Neuronal stem cell (in vitro differentiated cells): ENCODE measurements around the gene BORCS5.

Experiments
- DNase-seq: peaks from one replicate; pipeline ENCODE4 v3.0.0-alpha.2; 2013; ENCODE audit warnings: low spot score
- H2AFZ ChIP-seq: one replicate; pipeline ENCODE4 v1.6.1; 2013; ENCODE audit warnings: mild to moderate bottlenecking, low read length, inconsistent platforms
- H2AK5ac ChIP-seq: 2 replicates; pipeline ENCODE4 v1.6.1; 2013; ENCODE audit warnings: low read depth, mild to moderate bottlenecking, inconsistent platforms, low read length, moderate library complexity, mixed read lengths
- H2BK120ac ChIP-seq: 2 replicates; pipeline ENCODE4 v1.6.1; 2013; ENCODE audit warnings: low read depth, mild to moderate bottlenecking, inconsistent platforms, low read length, moderate library complexity, mixed read lengths
- H2BK12ac ChIP-seq: one replicate; pipeline ENCODE4 v1.6.1; 2013; ENCODE audit warnings: low read length, inconsistent platforms
- H2BK15ac ChIP-seq: 2 replicates; pipeline ENCODE4 v1.6.1; 2013; ENCODE audit warnings: mild to moderate bottlenecking, low read length, inconsistent platforms, mixed read lengths
- H2BK5ac ChIP-seq: one replicate; pipeline ENCODE4 v1.6.1; 2013; ENCODE audit warnings: inconsistent platforms, mild to moderate bottlenecking, low read length, moderate library complexity
- H3K14ac ChIP-seq: one replicate; pipeline ENCODE4 v1.6.1; 2013; ENCODE audit warnings: low read length, inconsistent platforms
- H3K18ac ChIP-seq: 2 replicates; pipeline ENCODE4 v1.6.1; 2013; ENCODE audit warnings: low read length, inconsistent platforms
- H3K23ac ChIP-seq: 2 replicates; pipeline ENCODE4 v1.6.1; 2013; ENCODE audit warnings: low read depth, mild to moderate bottlenecking, mixed read lengths, low read length, inconsistent platforms; ENCODE audit not compliant: poor library complexity
- H3K27ac ChIP-seq: replicated peaks from 3 replicates; pipeline ENCODE4 v1.5.1; 2013; ENCODE audit warnings: low read length, inconsistent platforms
- H3K27me3 ChIP-seq, 3 experiments: 2 replicates each; pipeline ENCODE4 v1.6.1; 2013; ENCODE audit warnings: low read length in 3 of 3, mild to moderate bottlenecking in 2 of 3, inconsistent platforms in 1 of 3, low read depth in 1 of 3, mixed read lengths in 1 of 3, moderate library complexity in 1 of 3; ENCODE audit not compliant: control insufficient read depth in 3 of 3, insufficient read depth in 3 of 3
- H3K36me3 ChIP-seq, 2 donors: replicated peaks in 1 of 2; 2 replicates each; pipeline ENCODE4 v1.6.1; 2013; ENCODE audit warnings: low read length in 2 of 2; ENCODE audit not compliant: control insufficient read depth in 2 of 2, insufficient read depth in 2 of 2
- H3K4ac ChIP-seq: 2 replicates; pipeline ENCODE4 v1.6.1; 2013; ENCODE audit warnings: inconsistent platforms, mild to moderate bottlenecking, low read length, moderate library complexity
- H3K4me1 ChIP-seq, 2 donors: 1 replicate in 1 of 2; 2 replicates in 1 of 2; pipeline ENCODE4 v1.6.1; 2013; ENCODE audit warnings: low read length in 2 of 2, low read depth in 1 of 2; ENCODE audit not compliant: control insufficient read depth in 2 of 2, insufficient read depth in 1 of 2
- H3K4me2 ChIP-seq: one replicate; pipeline ENCODE4 v1.6.1; 2013; ENCODE audit warnings: mild to moderate bottlenecking, low read length, inconsistent platforms; ENCODE audit not compliant: insufficient read depth, poor library complexity, severe bottlenecking
- H3K4me3 ChIP-seq, 2 donors: 2 replicates each; pipeline ENCODE4 v1.5.1; 2013; ENCODE audit warnings: low read length in 2 of 2, mild to moderate bottlenecking in 2 of 2, inconsistent platforms in 1 of 2, moderate library complexity in 1 of 2
- H3K79me1 ChIP-seq: one replicate; pipeline ENCODE4 v1.6.1; 2013; ENCODE audit warnings: low read depth, mild to moderate bottlenecking, inconsistent platforms, low read length, moderate library complexity
- H3K9ac ChIP-seq: one replicate; pipeline ENCODE4 v1.6.1; 2013; ENCODE audit warnings: mild to moderate bottlenecking, low read depth, low read length, inconsistent platforms; ENCODE audit not compliant: poor library complexity
- H3K9me3 ChIP-seq, 2 donors: replicated peaks in 1 of 2; 2 replicates each; pipeline versions ENCODE3 to v1.6.1; 2013; ENCODE audit warnings: low read length in 2 of 2, mild to moderate bottlenecking in 2 of 2, inconsistent platforms in 1 of 2, low read depth in 1 of 2, mixed read lengths in 1 of 2, moderate library complexity in 1 of 2; ENCODE audit not compliant: control insufficient read depth in 2 of 2, insufficient read depth in 1 of 2
- H4K8ac ChIP-seq: one replicate; pipeline ENCODE4 v1.6.1; 2013; ENCODE audit warnings: low read depth, mild to moderate bottlenecking, inconsistent platforms, low read length, moderate library complexity
- H4K91ac ChIP-seq: one replicate; pipeline ENCODE4 v1.6.1; 2013; ENCODE audit warnings: low read length, low read depth, mild to moderate bottlenecking, inconsistent platforms; ENCODE audit not compliant: poor library complexity
- WGBS, 2 donors: extraction: QIAGEN DNeasy Blood & Tissue Kit; methylation state at CpG; one replicate each; pipeline ENCODE4 v1.1.7; 2013; ENCODE audit warnings: missing lambda C conversion rate in 2 of 2, mixed read lengths in 1 of 2; ENCODE audit not compliant: insufficient read length in 2 of 2, insufficient replicate concordance in 1 of 2; ENCODE audit errors: extremely low coverage in 2 of 2; 5-methylcytosine and 5-hydroxymethylcytosine counted together

Gene BORCS5

DNA sequence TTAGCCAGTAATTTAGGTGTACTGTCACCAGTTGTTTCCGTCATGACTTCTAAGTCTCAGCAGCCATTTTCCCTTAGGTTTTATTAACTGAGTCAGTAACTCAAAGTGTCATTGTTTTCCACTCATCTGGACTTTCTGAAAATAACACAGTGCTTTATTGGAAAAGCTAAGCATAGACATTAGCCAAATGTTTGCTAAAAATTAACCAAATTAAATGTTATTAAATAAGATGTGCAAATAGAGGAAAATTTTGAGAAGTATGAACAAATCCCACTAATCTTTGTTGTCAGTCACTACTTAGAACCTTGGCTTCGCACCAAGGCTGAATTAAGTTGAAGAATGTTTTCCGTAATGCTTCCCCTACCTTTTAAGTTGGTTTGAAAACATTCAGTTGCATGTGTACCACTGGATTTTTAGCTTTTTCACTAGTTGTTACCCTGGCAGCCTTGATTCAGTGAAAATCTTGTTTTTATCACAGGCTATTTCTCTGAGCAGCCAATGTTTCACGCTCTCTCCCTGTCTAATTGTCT lies 43.0 kb downstream of the BORCS5 start:
- no peaks in the 10 kb centered on the region for H3K36me3 ChIP-seq

DNA sequence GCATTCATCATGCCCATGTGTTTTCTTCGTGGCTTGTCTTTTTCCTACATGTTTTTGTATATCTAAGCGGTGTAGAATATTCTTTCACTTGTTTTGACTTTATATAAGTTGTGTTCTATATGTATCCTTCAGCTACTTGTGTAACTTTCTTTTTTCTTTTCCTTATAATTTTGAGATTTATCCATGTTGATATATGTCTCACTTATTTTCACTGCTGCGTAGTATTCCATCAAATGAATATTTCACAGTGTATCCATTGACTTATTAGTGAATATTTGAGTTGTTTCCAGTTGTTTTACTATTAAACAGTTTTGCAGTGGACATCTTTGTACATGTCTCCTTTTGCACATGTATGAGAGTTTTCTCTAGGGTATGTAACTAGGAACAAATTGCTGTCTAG lies 43.9 kb downstream of the BORCS5 start:
- DNase-seq, result no peak
- WGBS, 2 donors, result no CpG with 5 or more reads among the region's 3 CpGs
- Histone ChIP-seq H3K23ac (no peak overlapping the region), H3K4me2 (no peak overlapping the region), H2AFZ (no peak overlapping the region), H2BK15ac (no peak overlapping the region), H2BK120ac (no peak overlapping the region), H3K14ac (no peak overlapping the region), H3K79me1 (no peaks in the 10 kb centered on the region), H3K9ac (no peak overlapping the region), H3K9me3 (no peaks in the 10 kb centered on the region), H2BK5ac (no peak overlapping the region), H4K91ac (no peak overlapping the region), H3K27me3 (no peaks in the 10 kb centered on the region), H3K4ac (no peak overlapping the region), H3K36me3 (no peaks in the 10 kb centered on the region), H2BK12ac (no peak overlapping the region), H2AK5ac (no peak overlapping the region), H3K18ac (no peak overlapping the region), H3K27ac (no peak overlapping the region), H3K4me1 (peaks cover 0 to 2% of the 10 kb centered on the region in 2 donors), H4K8ac (no peak overlapping the region), H3K4me3 (no peak overlapping the region)

More for the DNA sequence above, 43.0 kb downstream of the BORCS5 start:
- Histone ChIP-seq H3K23ac (no peak overlapping the region), H3K79me1 (no peaks in the 10 kb centered on the region), H3K4me2 (no peak overlapping the region), H2BK15ac (no peak overlapping the region), H3K14ac (no peak overlapping the region), H3K27ac (no peak overlapping the region), H3K4ac (no peak overlapping the region), H3K9me3 (no peaks in the 10 kb centered on the region), H2AFZ (no peak overlapping the region), H2BK120ac (no peak overlapping the region), H4K91ac (no peak overlapping the region), H3K9ac (no peak overlapping the region), H3K4me1 (peaks cover 0 to 3% of the 10 kb centered on the region in 2 donors), H4K8ac (no peak overlapping the region), H2BK5ac (no peak overlapping the region), H2AK5ac (no peak overlapping the region), H3K27me3 (no peaks in the 10 kb centered on the region), H3K4me3 (no peak overlapping the region), H3K18ac (no peak overlapping the region), H2BK12ac (no peak overlapping the region)
- no CpG with 5 or more reads among the region's 4 CpGs for WGBS, 2 donors
- no peak for DNase-seq

GRCh38 chr12:12403264-12404248 lies 46.7 kb downstream of the BORCS5 start:
- Histone ChIP-seq H2BK12ac (no peak overlapping the region), H4K8ac (no peak overlapping the region), H3K14ac (no peak overlapping the region), H3K18ac (no peak overlapping the region), H3K4me2 (no peak overlapping the region), H3K23ac (no peak overlapping the region), H3K27ac (no peak overlapping the region), H3K4me3 (no peak overlapping the region), H2AK5ac (no peak overlapping the region), H3K4me1 (no peaks in the 10 kb centered on the region), H2BK5ac (no peak overlapping the region), H2BK15ac (no peak overlapping the region), H2BK120ac (no peak overlapping the region), H3K27me3 (no peaks in the 10 kb centered on the region), H4K91ac (no peak overlapping the region), H3K4ac (no peak overlapping the region), H2AFZ (no peak overlapping the region), H3K9me3 (no peaks in the 10 kb centered on the region), H3K36me3 (no peaks in the 10 kb centered on the region), H3K79me1 (no peaks in the 10 kb centered on the region), H3K9ac (no peak overlapping the region)
- WGBS, 2 donors, result no CpG with 5 or more reads among the region's 9 CpGs
- no peak for DNase-seq

- Histone ChIP-seq H3K4me3 (no peak overlapping the region), H3K27ac (no peak overlapping the region), H4K91ac (no peak overlapping the region), H3K79me1 (no peaks in the 10 kb centered on the region), H3K18ac (no peak overlapping the region), H2BK5ac (no peak overlapping the region), H3K14ac (no peak overlapping the region), H3K9ac (no peak overlapping the region), H2BK120ac (no peak overlapping the region), H2BK15ac (no peak overlapping the region), H3K4me2 (no peak overlapping the region), H3K9me3 (no peaks in the 10 kb centered on the region), H3K36me3 (no peaks in the 10 kb centered on the region), H4K8ac (no peak overlapping the region), H3K4me1 (no peaks in the 10 kb centered on the region), H3K27me3 (no peaks in the 10 kb centered on the region), H2AFZ (no peak overlapping the region), H2BK12ac (no peak overlapping the region), H2AK5ac (no peak overlapping the region), H3K23ac (no peak overlapping the region), H3K4ac (no peak overlapping the region)
- no CpG with 5 or more reads among the region's 1 CpG for WGBS, 2 donors
- no peak for DNase-seq
These were observed 47.4 kb downstream of the BORCS5 start for GRCh38 chr12:12404297-12404696.
